ENCODE measurements around the gene WAS.

WAS gene

GRCh38 chrX:48703642-48704481, 20.3 kb downstream of the WAS start:
- Histone ChIP-seq H3K27ac (replicated peaks) (no peak overlapping the region), H3K4me3 (replicated peaks; ENCODE audit: insufficient read depth, low read length) (no peak overlapping the region), H3K27me3 (ENCODE audit: insufficient read depth, poor library complexity, severe bottlenecking) (no peaks in the 10 kb centered on the region)
- no peak for DNase-seq (ENCODE audit: low read depth in 1 of 2, low spot score in 1 of 2)
- TF ChIP-seq SPI1 (IDR thresholded peaks at IDR 0.05; ENCODE audit: borderline replicate concordance, low read depth) (no peak), REST (IDR thresholded peaks at IDR 0.05; ENCODE audit: insufficient replicate concordance, low read depth) (no peak), CTCF (IDR thresholded peaks at IDR 0.05; ENCODE audit: insufficient read depth, low read length) (no peak), POLR2AphosphoS5 (IDR thresholded peaks at IDR 0.05; ENCODE audit: low read depth) (no peak), GABPA (IDR thresholded peaks at IDR 0.05; ENCODE audit: low read depth) (no peak)

GRCh38 chrX:48705871-48706270, 22.3 kb downstream of the WAS start:
- DNase-seq (ENCODE audit: low read depth in 1 of 2, low spot score in 1 of 2), result no peak
- no peak for TF ChIP-seq POLR2AphosphoS5 (IDR thresholded peaks at IDR 0.05; ENCODE audit: low read depth)
- TF ChIP-seq REST (IDR thresholded peaks at IDR 0.05; ENCODE audit: insufficient replicate concordance, low read depth), result no peak
- no peak for TF ChIP-seq GABPA (IDR thresholded peaks at IDR 0.05; ENCODE audit: low read depth)
- no peak for TF ChIP-seq CTCF (IDR thresholded peaks at IDR 0.05; ENCODE audit: insufficient read depth, low read length)
- no peak for TF ChIP-seq SPI1 (IDR thresholded peaks at IDR 0.05; ENCODE audit: borderline replicate concordance, low read depth)
- Histone ChIP-seq H3K27ac (replicated peaks) (no peak overlapping the region), H3K4me3 (replicated peaks; ENCODE audit: insufficient read depth, low read length) (no peak overlapping the region), H3K27me3 (ENCODE audit: insufficient read depth, poor library complexity, severe bottlenecking) (no peaks in the 10 kb centered on the region)

- TF ChIP-seq REST (IDR thresholded peaks at IDR 0.05; ENCODE audit: insufficient replicate concordance, low read depth), result no peak
- TF ChIP-seq SPI1 (IDR thresholded peaks at IDR 0.05; ENCODE audit: borderline replicate concordance, low read depth), result no peak
- no peak for TF ChIP-seq POLR2AphosphoS5 (IDR thresholded peaks at IDR 0.05; ENCODE audit: low read depth)
- TF ChIP-seq CTCF (IDR thresholded peaks at IDR 0.05; ENCODE audit: insufficient read depth, low read length), result no peak
- TF ChIP-seq GABPA (IDR thresholded peaks at IDR 0.05; ENCODE audit: low read depth), result no peak
- H3K27ac ChIP-seq (replicated peaks), result no peak overlapping the region
- no peak for DNase-seq (ENCODE audit: low read depth in 1 of 2, low spot score in 1 of 2)
These were observed 26.0 kb downstream of the WAS start for GRCh38 chrX:48709522-48710112.

More at GRCh38 chrX:48709522-48710112, 26.0 kb downstream of the WAS start:
- Histone ChIP-seq H3K4me3 (replicated peaks; ENCODE audit: insufficient read depth, low read length) (no peak overlapping the region), H3K27me3 (ENCODE audit: insufficient read depth, poor library complexity, severe bottlenecking) (no peaks in the 10 kb centered on the region)
